Subcutaneous adipose tissue (tissue), 4 donors: ENCODE data around the gene DLST. TPM values are rescaled to one million over a fixed set of nuclear protein-coding genes. Genes with fewer than 3 reads are reported as not detected.

Experiments
- CTCF ChIP-seq: fragments of 450-650 bp; IDR thresholded peaks from one replicate; pipeline ENCODE4 v1.5.1; 2016; ENCODE audit warnings: low read depth, mild to moderate bottlenecking, control low read depth, antibody characterized with exemption, moderate library complexity
- total RNA-seq, 4 donors: library from RNA; depleted of rRNA; stranded (reverse); fragments of >200 nt; gene quantifications; one replicate each; pipeline ENCODE4 v1.1.0, GENCODE V29; 2016

Gene DLST
- total RNA-seq, 4 donors from 2014 or later: 91.8 to 152 (median 109) TPM

DNA sequence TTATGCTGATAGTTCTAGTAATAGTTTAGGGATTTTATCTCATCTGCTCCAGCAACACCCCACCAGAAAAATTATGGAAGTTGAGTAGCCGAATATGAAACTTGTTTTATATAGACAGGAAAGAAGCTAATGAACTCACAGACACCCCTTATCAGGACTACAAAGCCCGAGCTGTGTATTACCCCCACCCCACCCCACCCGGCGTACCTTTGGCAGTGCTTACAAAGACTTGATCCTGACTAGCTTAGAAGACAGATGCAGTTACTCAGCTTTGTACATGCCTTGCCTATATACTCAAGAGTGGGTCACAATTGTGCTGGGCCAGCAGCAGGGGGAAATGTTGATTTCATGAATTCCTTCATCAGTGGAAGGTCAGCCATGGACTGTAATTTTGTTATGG lies 28.1 kb upstream of the DLST start:
- no peak for TF ChIP-seq CTCF

- no peak for TF ChIP-seq CTCF
Observed at GRCh38 chr14:74855021-74855420, 26.7 kb upstream of the DLST start.

DNA sequence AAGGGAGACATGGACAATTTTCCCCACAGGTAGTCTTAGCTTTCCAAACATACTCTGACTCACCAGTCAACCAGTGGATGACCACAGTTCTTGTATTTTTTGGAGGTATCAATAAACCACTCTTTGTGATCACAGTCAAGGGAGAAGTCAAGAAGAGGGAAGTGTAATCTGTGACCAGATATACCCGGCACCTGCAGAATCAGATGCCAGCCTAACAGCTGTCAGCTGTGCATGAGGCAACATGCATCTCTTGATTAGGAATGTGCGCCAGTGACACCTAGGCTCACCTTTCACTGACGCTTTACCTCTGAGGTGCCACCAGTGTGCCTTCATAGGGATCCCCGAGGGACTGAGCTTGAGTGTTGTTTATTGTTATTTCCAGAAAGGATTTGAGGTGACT lies 25.8 kb upstream of the DLST start:
- no peak for TF ChIP-seq CTCF

GRCh38 chr14:74856366-74856765 lies 25.4 kb upstream of the DLST start:
- no peak for TF ChIP-seq CTCF

- TF ChIP-seq CTCF: no peak
Observed at GRCh38 chr14:74858022-74858421, 23.7 kb upstream of the DLST start.

- TF ChIP-seq CTCF: no peak
Observed at GRCh38 chr14:74859757-74860552, 21.8 kb upstream of the DLST start.

GRCh38 chr14:74860899-74861733 lies 20.6 kb upstream of the DLST start:
- no peak for TF ChIP-seq CTCF
